ENCODE measurements around the gene SFMBT1. TPM values are rescaled to one million over a fixed set of nuclear protein-coding genes. Genes with fewer than 3 reads are reported as not detected.

Gene SFMBT1
- total RNA-seq, 5 donors from 2014 or later (not counting 1 experiment from before 2014, with no cell fraction given) = 30.3 to 42.7 (median 37.7) TPM

DNA sequence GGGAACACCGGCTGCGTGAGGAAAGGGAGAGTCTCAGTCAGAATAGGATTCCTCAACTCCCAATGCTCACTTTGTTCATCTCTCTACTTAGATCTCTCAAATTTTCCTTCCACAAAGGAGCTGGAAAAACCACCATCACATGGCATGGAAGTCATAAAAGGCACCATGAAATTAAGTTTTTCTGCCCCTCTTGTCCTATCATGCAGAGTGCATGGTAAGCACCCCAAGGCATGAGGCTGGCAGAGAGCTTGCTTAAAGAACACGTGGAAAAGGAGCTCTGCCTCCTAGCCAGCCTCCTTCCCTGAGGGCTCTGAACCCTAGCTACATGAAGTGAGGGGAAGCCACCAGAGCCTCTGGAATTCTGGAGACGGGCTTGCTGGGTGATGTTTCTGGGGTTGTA lies 166.3 kb downstream of the SFMBT1 start:
- CTCF ChIA-PET = interaction anchor here in 1 of 2 donors (1.3 kb wide), 1 partner anchor 13 kb away, joined by 7 read pairs; no protein-coding TSS in a partner anchor
- WGBS (ENCODE audit: insufficient coverage) = 100% methylated on average over 2 of the region's 4 CpGs
- H3K4me3 ChIP-seq (ENCODE audit: control insufficient read depth in 1 of 2, extremely low read depth in 1 of 2, low read length in 1 of 2) = no peak overlapping the region
- H3K27me3 Mint-ChIP-seq = no peaks in the 10 kb centered on the region
- H3K9me3 ChIP-seq = no peaks in the 10 kb centered on the region
- H3K9me3 Mint-ChIP-seq = no peaks in the 10 kb centered on the region
- ATAC-seq (replicated peaks in 1 of 4) (no peak), DNase-seq (no peak)
- POLR2A ChIA-PET = no interaction called here
- H3K36me3 Mint-ChIP-seq = peaks cover 25% of the 10 kb centered on the region
- no peak overlapping the region for H3K4me3 Mint-ChIP-seq
- peaks cover 21 to 34% (median 32%) of the 10 kb centered on the region in 3 donors for H3K4me1 Mint-ChIP-seq
- H3K27me3 ChIP-seq (replicated peaks in 1 of 2; ENCODE audit: control insufficient read depth in 2 of 2, extremely low read depth in 1 of 2, insufficient read depth in 2 of 2, low read length in 1 of 2) = no peaks in the 10 kb centered on the region
- H3K27ac Mint-ChIP-seq = no peak overlapping the region
- no peak overlapping the region for H3K27ac ChIP-seq (ENCODE audit: low read length)
- peaks cover 2 to 8% of the 10 kb centered on the region in 2 experiments for H3K4me1 ChIP-seq (ENCODE audit: control insufficient read depth in 1 of 2, extremely low read depth in 1 of 2, insufficient read depth in 2 of 2, low read length in 2 of 2)
- peaks cover 0 to 5% of the 10 kb centered on the region in 2 donors for H3K36me3 ChIP-seq (ENCODE audit: control insufficient read depth in 2 of 2, extremely low read depth in 1 of 2, insufficient read depth in 1 of 2, low read length in 1 of 2)

- no peaks in the 10 kb centered on the region for H3K9me3 ChIP-seq
- WGBS (ENCODE audit: insufficient coverage) = 40% methylated on average over 1 of the region's 4 CpGs
- no peak overlapping the region for H3K27ac Mint-ChIP-seq
- peaks cover 0 to 5% of the 10 kb centered on the region in 2 donors for H3K36me3 ChIP-seq (ENCODE audit: control insufficient read depth in 2 of 2, extremely low read depth in 1 of 2, insufficient read depth in 1 of 2, low read length in 1 of 2)
- POLR2A ChIA-PET = no interaction called here
- H3K4me3 Mint-ChIP-seq = no peak overlapping the region
- no peak overlapping the region for H3K4me3 ChIP-seq (ENCODE audit: control insufficient read depth in 1 of 2, extremely low read depth in 1 of 2, low read length in 1 of 2)
- peaks cover 23% of the 10 kb centered on the region for H3K36me3 Mint-ChIP-seq
- H3K4me1 ChIP-seq (ENCODE audit: control insufficient read depth in 1 of 2, extremely low read depth in 1 of 2, insufficient read depth in 2 of 2, low read length in 2 of 2) = peaks cover 2 to 11% of the 10 kb centered on the region in 2 experiments
- H3K9me3 Mint-ChIP-seq = no peaks in the 10 kb centered on the region
- no peak overlapping the region for H3K27ac ChIP-seq (ENCODE audit: low read length)
- CTCF ChIA-PET = interaction anchor here in 1 of 2 donors (1.3 kb wide), 1 partner anchor 14 kb away, joined by 7 read pairs; no protein-coding TSS in a partner anchor
- no peaks in the 10 kb centered on the region for H3K27me3 ChIP-seq (replicated peaks in 1 of 2; ENCODE audit: control insufficient read depth in 2 of 2, extremely low read depth in 1 of 2, insufficient read depth in 2 of 2, low read length in 1 of 2)
- ATAC-seq (replicated peaks in 1 of 4) (no peak), DNase-seq (no peak)
- no peaks in the 10 kb centered on the region for H3K27me3 Mint-ChIP-seq
- H3K4me1 Mint-ChIP-seq = peaks cover 25 to 39% (median 36%) of the 10 kb centered on the region in 3 donors
Measured at GRCh38 chr3:52879090-52879489, 166.8 kb downstream of the SFMBT1 start.

GRCh38 chr3:52877085-52877484 lies 168.8 kb downstream of the SFMBT1 start:
- DNase-seq (no peak), ATAC-seq (replicated peaks in 1 of 4) (no peak)
- Mint-ChIP-seq H3K4me1 (peaks cover 28 to 42% (median 35%) of the 10 kb centered on the region in 3 donors), H3K36me3 (peaks cover 18% of the 10 kb centered on the region), H3K9me3 (no peaks in the 10 kb centered on the region), H3K27me3 (no peaks in the 10 kb centered on the region), H3K27ac (no peak overlapping the region), H3K4me3 (no peak overlapping the region)
- Histone ChIP-seq H3K36me3 (ENCODE audit: control insufficient read depth in 2 of 2, extremely low read depth in 1 of 2, insufficient read depth in 1 of 2, low read length in 1 of 2) (peaks cover 0 to 5% of the 10 kb centered on the region in 2 donors), H3K9me3 (no peaks in the 10 kb centered on the region), H3K4me3 (ENCODE audit: control insufficient read depth in 1 of 2, extremely low read depth in 1 of 2, low read length in 1 of 2) (no peak overlapping the region), H3K27me3 (replicated peaks in 1 of 2; ENCODE audit: control insufficient read depth in 2 of 2, extremely low read depth in 1 of 2, insufficient read depth in 2 of 2, low read length in 1 of 2) (no peaks in the 10 kb centered on the region), H3K4me1 (ENCODE audit: control insufficient read depth in 1 of 2, extremely low read depth in 1 of 2, insufficient read depth in 2 of 2, low read length in 2 of 2) (peaks cover 2 to 11% of the 10 kb centered on the region in 2 experiments), H3K27ac (ENCODE audit: low read length) (no peak overlapping the region)
- no CpG with 5 or more reads among the region's 3 CpGs for WGBS (ENCODE audit: insufficient coverage)
- ChIA-PET POLR2A (interaction anchor here in 1 of 2 donors (0.6 kb wide), 1 partner anchor 116 kb away, joined by 3 read pairs; no protein-coding TSS in a partner anchor), CTCF (no interaction called here)

DNA sequence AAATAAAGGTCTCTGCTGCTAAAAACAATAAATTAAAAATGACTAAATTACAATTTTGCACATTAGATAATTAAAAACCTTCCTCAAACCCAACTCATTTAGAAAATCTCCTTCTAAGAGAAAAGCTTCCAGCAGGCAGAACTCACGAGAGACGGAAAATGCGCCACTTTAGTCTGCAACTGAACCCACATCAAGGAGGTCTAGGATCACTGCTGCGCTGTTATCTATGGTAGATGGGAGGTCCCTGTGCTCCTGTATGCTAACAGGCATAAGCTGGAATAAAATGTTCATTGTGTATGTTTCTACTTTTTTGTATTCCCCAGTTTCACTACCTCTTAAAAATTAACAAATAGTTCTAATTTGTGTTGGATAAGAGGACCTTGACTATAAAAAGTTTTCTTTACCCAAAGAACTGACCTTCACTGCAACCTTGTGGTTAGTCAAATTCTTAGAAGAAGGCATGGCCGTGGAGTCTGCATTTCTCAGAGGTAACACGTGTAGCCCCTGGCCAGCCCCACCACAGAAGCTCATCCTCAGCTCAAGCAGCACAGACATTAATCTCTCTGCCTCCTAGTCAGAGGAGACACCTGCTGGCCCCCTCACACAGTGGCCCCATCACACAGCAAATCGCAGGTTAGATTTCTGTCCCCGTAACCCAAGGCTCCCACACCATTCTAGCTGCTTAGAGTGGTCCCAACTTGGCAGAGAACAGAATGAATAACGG lies 170.8 kb downstream of the SFMBT1 start:
- no peaks in the 10 kb centered on the region for H3K9me3 ChIP-seq
- H3K4me1 ChIP-seq (ENCODE audit: control insufficient read depth in 1 of 2, extremely low read depth in 1 of 2, insufficient read depth in 2 of 2, low read length in 2 of 2) = peaks cover 2 to 11% of the 10 kb centered on the region in 2 experiments
- peaks cover 0 to 5% of the 10 kb centered on the region in 2 donors for H3K36me3 ChIP-seq (ENCODE audit: control insufficient read depth in 2 of 2, extremely low read depth in 1 of 2, insufficient read depth in 1 of 2, low read length in 1 of 2)
- CTCF ChIA-PET = no interaction called here
- peak overlapping the region in 1 of 2 donors; percentile 52 for H3K27ac Mint-ChIP-seq
- H3K4me3 ChIP-seq (ENCODE audit: control insufficient read depth in 1 of 2, extremely low read depth in 1 of 2, low read length in 1 of 2) = no peak overlapping the region
- ATAC-seq (replicated peaks in 1 of 4) (peak in 1 of 4 experiments; percentile 72), DNase-seq (peak in 1 of 35 experiments; percentile 12)
- H3K27me3 Mint-ChIP-seq = no peaks in the 10 kb centered on the region
- WGBS (ENCODE audit: insufficient coverage) = 7% methylated on average over 2 of the region's 9 CpGs
- H3K4me1 Mint-ChIP-seq = peaks cover 35 to 46% (median 45%) of the 10 kb centered on the region in 3 donors
- H3K27ac ChIP-seq (ENCODE audit: low read length) = no peak overlapping the region
- H3K36me3 Mint-ChIP-seq = peaks cover 20% of the 10 kb centered on the region
- H3K4me3 Mint-ChIP-seq = no peak overlapping the region
- no peaks in the 10 kb centered on the region for H3K27me3 ChIP-seq (replicated peaks in 1 of 2; ENCODE audit: control insufficient read depth in 2 of 2, extremely low read depth in 1 of 2, insufficient read depth in 2 of 2, low read length in 1 of 2)
- POLR2A ChIA-PET = no interaction called here
- H3K9me3 Mint-ChIP-seq = no peaks in the 10 kb centered on the region

- peaks cover 2 to 11% of the 10 kb centered on the region in 2 experiments for H3K4me1 ChIP-seq (ENCODE audit: control insufficient read depth in 1 of 2, extremely low read depth in 1 of 2, insufficient read depth in 2 of 2, low read length in 2 of 2)
- WGBS (ENCODE audit: insufficient coverage) = 57% methylated on average over 2 of the region's 5 CpGs
- Mint-ChIP-seq H3K27me3 (no peaks in the 10 kb centered on the region), H3K36me3 (peaks cover 18% of the 10 kb centered on the region), H3K4me1 (peaks cover 35 to 53% (median 46%) of the 10 kb centered on the region in 3 donors), H3K4me3 (no peak overlapping the region), H3K9me3 (no peaks in the 10 kb centered on the region), H3K27ac (no peak overlapping the region)
- ATAC-seq (replicated peaks in 1 of 4) (no peak), DNase-seq (no peak)
- H3K9me3 ChIP-seq = no peaks in the 10 kb centered on the region
- H3K27me3 ChIP-seq (replicated peaks in 1 of 2; ENCODE audit: control insufficient read depth in 2 of 2, extremely low read depth in 1 of 2, insufficient read depth in 2 of 2, low read length in 1 of 2) = no peaks in the 10 kb centered on the region
- ChIA-PET POLR2A (no interaction called here), CTCF (interaction anchor here in 1 of 2 donors (1.0 kb wide), 1 partner anchor 18 kb away, joined by 3 read pairs; no protein-coding TSS in a partner anchor)
- no peak overlapping the region for H3K27ac ChIP-seq (ENCODE audit: low read length)
- H3K4me3 ChIP-seq (ENCODE audit: control insufficient read depth in 1 of 2, extremely low read depth in 1 of 2, low read length in 1 of 2) = no peak overlapping the region
- H3K36me3 ChIP-seq (ENCODE audit: control insufficient read depth in 2 of 2, extremely low read depth in 1 of 2, insufficient read depth in 1 of 2, low read length in 1 of 2) = peaks cover 0 to 4% of the 10 kb centered on the region in 2 donors
Measured at GRCh38 chr3:52874160-52874701, 171.6 kb downstream of the SFMBT1 start.

GRCh38 chr3:52873433-52874159 lies 172.3 kb downstream of the SFMBT1 start:
- no peak for DNase-seq
- Histone ChIP-seq H3K9me3 (no peaks in the 10 kb centered on the region), H3K4me1 (ENCODE audit: control insufficient read depth in 1 of 2, extremely low read depth in 1 of 2, insufficient read depth in 2 of 2, low read length in 2 of 2) (peaks cover 2 to 11% of the 10 kb centered on the region in 2 experiments), H3K36me3 (ENCODE audit: control insufficient read depth in 2 of 2, extremely low read depth in 1 of 2, insufficient read depth in 1 of 2, low read length in 1 of 2) (no peaks in the 10 kb centered on the region), H3K27me3 (replicated peaks in 1 of 2; ENCODE audit: control insufficient read depth in 2 of 2, extremely low read depth in 1 of 2, insufficient read depth in 2 of 2, low read length in 1 of 2) (no peaks in the 10 kb centered on the region), H3K27ac (ENCODE audit: low read length) (no peak overlapping the region), H3K4me3 (ENCODE audit: control insufficient read depth in 1 of 2, extremely low read depth in 1 of 2, low read length in 1 of 2) (no peak overlapping the region)
- H3K36me3 Mint-ChIP-seq = peaks cover 19% of the 10 kb centered on the region
- H3K4me1 Mint-ChIP-seq = peaks cover 35 to 49% (median 45%) of the 10 kb centered on the region in 3 donors
- CTCF ChIA-PET = interaction anchor here in 1 of 2 donors (1.0 kb wide), 1 partner anchor 19 kb away, joined by 3 read pairs; no protein-coding TSS in a partner anchor
- ATAC-seq (replicated peaks in 1 of 4) = no peak
- H3K27ac Mint-ChIP-seq = no peak overlapping the region
- H3K4me3 Mint-ChIP-seq = no peak overlapping the region
- no peaks in the 10 kb centered on the region for H3K9me3 Mint-ChIP-seq
- POLR2A ChIA-PET = no interaction called here
- H3K27me3 Mint-ChIP-seq = no peaks in the 10 kb centered on the region
- WGBS (ENCODE audit: insufficient coverage) = 91% methylated on average over 4 of the region's 8 CpGs

Data from T-cell (primary cell).